ENCODE data around the gene CLASP1.

Gene CLASP1

DNA sequence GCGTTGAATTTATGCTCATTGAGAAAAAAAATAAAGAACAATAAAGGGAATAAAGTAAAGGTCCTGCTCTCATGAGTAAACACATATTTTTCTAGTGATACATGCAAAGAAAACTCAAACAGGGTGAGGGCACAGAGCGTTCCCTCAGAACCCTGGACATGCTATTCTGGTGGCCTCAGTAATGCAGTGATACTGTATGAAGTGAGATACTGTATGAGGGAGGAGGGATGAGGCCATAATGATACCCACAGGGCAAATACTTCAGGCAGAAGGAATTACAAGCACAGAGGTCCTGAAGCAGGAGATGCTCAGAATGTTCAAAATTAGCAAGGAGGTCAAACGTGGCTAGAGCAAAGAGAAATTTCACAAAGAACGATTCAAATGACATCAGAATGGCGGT lies 147.0 kb downstream of the CLASP1 start:
- H3K27ac Mint-ChIP-seq: peak overlapping the region in 1 of 2 donors; percentile 42
- DNase-seq (no peak), ATAC-seq (no peak)
- no peaks in the 10 kb centered on the region for H3K27me3 Mint-ChIP-seq
- peaks cover 40% of the 10 kb centered on the region for H3K4me1 Mint-ChIP-seq
- peaks cover 8 to 12% of the 10 kb centered on the region in 2 donors for H3K9me3 Mint-ChIP-seq
- no peak overlapping the region for H3K4me3 Mint-ChIP-seq

- DNase-seq: no peak
- H3K4me3 Mint-ChIP-seq: no peak overlapping the region
- peaks cover 8 to 12% of the 10 kb centered on the region in 2 donors for H3K9me3 Mint-ChIP-seq
- ATAC-seq: no peak
- H3K4me1 Mint-ChIP-seq: peaks cover 35% of the 10 kb centered on the region
- no peak overlapping the region for H3K27ac Mint-ChIP-seq
- no peaks in the 10 kb centered on the region for H3K27me3 Mint-ChIP-seq
These were observed 147.7 kb downstream of the CLASP1 start for GRCh38 chr2:121501554-121501953.

GRCh38 chr2:121501031-121501430 lies 148.2 kb downstream of the CLASP1 start:
- no peaks in the 10 kb centered on the region for H3K27me3 Mint-ChIP-seq
- peaks cover 8 to 12% of the 10 kb centered on the region in 2 donors for H3K9me3 Mint-ChIP-seq
- ATAC-seq (no peak), DNase-seq (no peak)
- H3K4me3 Mint-ChIP-seq: no peak overlapping the region
- peaks cover 31% of the 10 kb centered on the region for H3K4me1 Mint-ChIP-seq
- no peak overlapping the region for H3K27ac Mint-ChIP-seq

DNA sequence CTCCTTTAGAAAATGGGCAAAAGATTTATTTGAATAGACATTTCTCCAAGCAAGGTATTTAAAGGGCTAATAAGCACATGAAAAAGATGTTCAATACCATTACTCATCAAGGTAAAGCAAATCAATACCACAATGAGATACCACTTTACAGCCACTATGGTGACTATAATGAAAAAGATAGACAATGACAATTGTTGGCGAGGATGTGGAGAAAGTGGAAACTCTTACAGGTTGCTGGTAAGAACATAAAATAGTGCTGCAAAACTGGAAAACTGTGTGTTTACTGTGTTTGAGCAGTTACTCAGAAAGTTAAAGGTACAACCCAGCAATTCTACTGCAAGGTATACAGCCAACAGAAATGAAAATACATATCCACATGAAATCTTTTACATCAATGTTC lies 150.5 kb downstream of the CLASP1 start:
- Mint-ChIP-seq H3K27me3 (no peaks in the 10 kb centered on the region), H3K4me1 (peaks cover 25% of the 10 kb centered on the region), H3K9me3 (peaks cover 8 to 12% of the 10 kb centered on the region in 2 donors), H3K4me3 (no peak overlapping the region), H3K27ac (no peak overlapping the region)
- ATAC-seq (no peak), DNase-seq (no peak)

DNA sequence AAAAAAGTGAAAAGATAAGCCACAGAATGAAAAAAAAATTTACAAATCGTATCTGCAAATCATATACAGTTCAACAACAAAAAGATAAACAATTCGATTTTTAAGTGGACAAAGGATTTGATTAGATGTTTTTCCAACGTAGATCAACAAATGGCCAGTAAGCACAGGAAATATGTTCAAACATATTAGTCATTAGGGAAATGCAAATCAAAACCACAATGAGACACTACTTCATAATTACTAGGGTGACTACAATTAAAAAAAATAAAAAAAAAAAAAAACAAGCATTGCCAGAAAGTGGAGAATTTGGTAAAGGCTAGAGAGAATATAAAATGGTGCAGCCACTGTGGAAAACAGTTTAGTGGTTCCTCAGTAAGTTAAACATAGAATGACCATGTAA lies 156.9 kb downstream of the CLASP1 start:
- no peak overlapping the region for H3K27ac Mint-ChIP-seq
- no peak for ATAC-seq

GRCh38 chr2:121491518-121491917 lies 157.7 kb downstream of the CLASP1 start:
- no peak overlapping the region for H3K4me3 Mint-ChIP-seq
- H3K4me1 Mint-ChIP-seq: peaks cover 32% of the 10 kb centered on the region
- H3K9me3 Mint-ChIP-seq: no peaks in the 10 kb centered on the region
- ATAC-seq: no peak
- DNase-seq: no peak
- H3K27me3 Mint-ChIP-seq: no peaks in the 10 kb centered on the region
- no peak overlapping the region for H3K27ac Mint-ChIP-seq

More for the DNA sequence above, 156.9 kb downstream of the CLASP1 start:
- Mint-ChIP-seq H3K9me3 (no peaks in the 10 kb centered on the region), H3K4me1 (peaks cover 32% of the 10 kb centered on the region), H3K4me3 (no peak overlapping the region), H3K27me3 (no peaks in the 10 kb centered on the region)
- DNase-seq: no peak

DNA sequence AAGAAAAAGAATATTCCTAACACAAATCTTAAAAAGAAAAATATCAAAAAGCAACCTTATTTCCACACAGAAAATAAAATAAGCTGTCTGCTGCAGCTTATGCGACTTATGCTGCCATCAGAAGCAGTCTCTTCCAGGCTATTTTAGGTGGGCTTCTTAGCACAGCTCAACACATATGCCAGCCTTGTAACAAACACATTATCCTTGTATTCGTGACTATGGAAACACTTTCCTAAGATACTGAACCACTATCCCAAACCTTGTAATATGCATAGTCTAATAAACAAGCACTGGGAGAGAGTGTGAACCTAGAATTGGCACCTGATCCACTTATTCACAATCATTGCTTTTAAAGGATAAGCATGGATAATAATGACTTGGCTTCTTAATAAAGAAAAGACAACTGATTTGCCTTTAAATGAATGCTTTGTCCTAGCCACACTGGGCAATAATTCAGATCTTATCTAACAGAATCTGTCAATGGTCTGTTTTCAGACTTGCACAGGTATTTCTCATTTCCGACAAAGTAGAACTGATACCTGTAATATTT lies 158.6 kb downstream of the CLASP1 start:
- H3K4me1 Mint-ChIP-seq: peaks cover 32% of the 10 kb centered on the region
- no peak overlapping the region for H3K4me3 Mint-ChIP-seq
- no peaks in the 10 kb centered on the region for H3K27me3 Mint-ChIP-seq
- H3K9me3 Mint-ChIP-seq: no peaks in the 10 kb centered on the region
- H3K27ac Mint-ChIP-seq: no peak overlapping the region
- no peak for DNase-seq
- ATAC-seq: no peak

DNA sequence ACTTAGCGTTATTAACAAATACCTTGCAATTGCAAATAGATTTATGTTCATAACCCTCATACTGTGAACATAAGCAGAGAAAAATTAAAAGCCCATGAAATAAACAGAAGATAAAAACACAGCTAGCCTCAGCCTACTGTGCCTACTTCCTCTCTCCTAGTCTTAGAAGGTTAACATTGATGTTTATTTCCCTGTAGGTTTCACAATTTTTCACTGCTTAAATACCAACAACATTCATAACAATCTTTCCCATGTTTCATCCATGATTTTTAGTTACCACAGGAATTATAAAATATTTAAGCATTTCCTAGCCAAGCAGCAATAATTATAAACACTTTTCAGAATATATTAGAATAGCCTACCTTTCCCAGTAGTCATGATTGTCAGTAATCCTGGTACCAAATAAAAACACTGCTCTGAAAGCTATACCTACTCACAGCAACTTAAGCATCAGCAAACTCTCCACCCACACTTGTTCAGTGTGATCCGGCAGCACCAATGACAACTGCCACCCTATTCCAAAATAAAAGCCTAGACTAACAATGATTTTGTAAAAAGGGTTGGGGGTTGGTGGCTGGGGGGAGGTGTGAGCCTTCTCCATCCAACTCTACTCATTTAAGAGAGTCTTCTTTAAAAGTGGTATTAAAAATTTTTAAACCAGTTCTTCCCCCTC lies 159.2 kb downstream of the CLASP1 start:
- DNase-seq (no peak), ATAC-seq (no peak)
- H3K4me1 Mint-ChIP-seq: peaks cover 32% of the 10 kb centered on the region
- no peaks in the 10 kb centered on the region for H3K9me3 Mint-ChIP-seq
- H3K27ac Mint-ChIP-seq: no peak overlapping the region
- no peak overlapping the region for H3K4me3 Mint-ChIP-seq
- no peaks in the 10 kb centered on the region for H3K27me3 Mint-ChIP-seq

- H3K27me3 Mint-ChIP-seq: no peaks in the 10 kb centered on the region
- H3K4me3 Mint-ChIP-seq: no peak overlapping the region
- no peak overlapping the region for H3K27ac Mint-ChIP-seq
- ATAC-seq (peak; percentile 78), DNase-seq (no peak)
- no peaks in the 10 kb centered on the region for H3K9me3 Mint-ChIP-seq
- H3K4me1 Mint-ChIP-seq: peaks cover 31% of the 10 kb centered on the region
These were observed 160.0 kb downstream of the CLASP1 start for GRCh38 chr2:121489284-121489683.

GRCh38 chr2:121486191-121486790 lies 163.0 kb downstream of the CLASP1 start:
- DNase-seq (no peak), ATAC-seq (no peak)
- Mint-ChIP-seq H3K27me3 (no peaks in the 10 kb centered on the region), H3K9me3 (no peaks in the 10 kb centered on the region), H3K4me3 (no peak overlapping the region), H3K27ac (no peak overlapping the region), H3K4me1 (peaks cover 16% of the 10 kb centered on the region)

GRCh38 chr2:121485039-121485438 lies 164.2 kb downstream of the CLASP1 start:
- Mint-ChIP-seq H3K27me3 (no peaks in the 10 kb centered on the region), H3K4me3 (no peak overlapping the region), H3K4me1 (peaks cover 9% of the 10 kb centered on the region), H3K27ac (no peak overlapping the region), H3K9me3 (no peaks in the 10 kb centered on the region)
- DNase-seq: no peak
- no peak for ATAC-seq

DNA sequence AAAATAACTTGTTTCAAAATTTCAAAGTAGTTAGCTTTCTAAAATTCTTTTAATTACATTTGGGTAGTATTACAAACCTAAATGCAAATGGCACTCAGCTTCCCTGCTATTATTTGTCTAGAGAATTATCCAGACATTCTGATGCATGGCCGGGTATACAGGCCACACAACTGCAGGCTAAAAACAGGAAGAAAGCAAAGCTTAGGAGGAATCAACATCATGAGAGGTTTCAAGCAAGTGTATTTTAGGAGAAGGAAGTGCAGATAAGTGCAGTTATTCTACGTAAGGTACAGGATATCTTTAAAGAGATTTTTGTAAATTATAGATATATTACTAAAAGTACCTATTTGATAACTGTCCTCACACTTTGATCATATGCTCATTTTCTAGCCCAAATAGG lies 165.4 kb downstream of the CLASP1 start:
- Mint-ChIP-seq H3K4me1 (peaks cover 5% of the 10 kb centered on the region), H3K4me3 (no peak overlapping the region), H3K27me3 (no peaks in the 10 kb centered on the region), H3K27ac (no peak overlapping the region), H3K9me3 (no peaks in the 10 kb centered on the region)
- no peak for ATAC-seq
- no peak for DNase-seq

DNA sequence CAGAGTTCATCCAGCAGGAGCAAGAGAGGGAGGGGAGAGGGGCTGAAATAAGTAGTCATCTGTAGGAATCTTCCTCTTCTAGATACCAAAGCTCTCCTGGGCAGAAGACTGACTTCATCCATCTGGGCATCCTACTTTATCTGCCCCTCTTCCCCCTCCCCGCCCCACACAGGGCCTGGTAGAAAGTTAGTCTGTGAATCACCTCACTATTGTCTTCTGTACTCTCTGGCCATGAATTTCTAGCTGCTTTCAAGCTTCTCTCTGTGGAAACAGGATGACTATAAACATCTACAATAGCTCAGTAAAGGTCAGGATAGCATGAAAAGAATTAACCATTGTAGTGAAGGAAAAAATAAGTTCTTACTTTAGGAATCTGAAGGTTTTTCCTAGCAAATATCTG lies 166.2 kb downstream of the CLASP1 start:
- H3K4me3 Mint-ChIP-seq: no peak overlapping the region
- H3K4me1 Mint-ChIP-seq: peaks cover 6% of the 10 kb centered on the region
- H3K27me3 Mint-ChIP-seq: no peaks in the 10 kb centered on the region
- H3K27ac Mint-ChIP-seq: peak overlapping the region in 1 of 2 donors; percentile 59
- DNase-seq (no peak), ATAC-seq (no peak)
- H3K9me3 Mint-ChIP-seq: no peaks in the 10 kb centered on the region

GRCh38 chr2:121480826-121481225 lies 168.4 kb downstream of the CLASP1 start:
- Mint-ChIP-seq H3K9me3 (no peaks in the 10 kb centered on the region), H3K27ac (no peak overlapping the region)
- DNase-seq: no peak

GRCh38 chr2:121479882-121480522 lies 169.3 kb downstream of the CLASP1 start:
- H3K27me3 Mint-ChIP-seq: no peaks in the 10 kb centered on the region
- ATAC-seq (no peak), DNase-seq (no peak)
- H3K9me3 Mint-ChIP-seq: no peaks in the 10 kb centered on the region
- peak overlapping the region in 1 of 2 donors; percentile 27 for H3K27ac Mint-ChIP-seq
- peaks cover 18% of the 10 kb centered on the region for H3K4me1 Mint-ChIP-seq
- H3K4me3 Mint-ChIP-seq: no peak overlapping the region

More at GRCh38 chr2:121480826-121481225, 168.4 kb downstream of the CLASP1 start:
- peaks cover 14% of the 10 kb centered on the region for H3K4me1 Mint-ChIP-seq
- ATAC-seq: no peak
- no peak overlapping the region for H3K4me3 Mint-ChIP-seq
- H3K27me3 Mint-ChIP-seq: no peaks in the 10 kb centered on the region

All from stimulated activated naive CD8-positive, alpha-beta T cell treated with anti-CD3 and anti-CD28 coated beads, Interleukin-15, amount 100 ng/mL, for 72 hours (primary cell).